ENCODE results near the gene CITED2. TPM values are rescaled to one million over a fixed set of nuclear protein-coding genes. Genes with fewer than 3 reads are reported as not detected.

Gene CITED2
- total RNA-seq, 3 donors from 2014 or later = 35.3 to 61.8 (median 54.1) TPM

GRCh38 chr6:139375226-139376016, 973 bp upstream of the CITED2 start:
- peak; percentile 73 for DNase-seq
- Mint-ChIP-seq H3K27me3 (ENCODE audit: low read depth) (no peaks in the 10 kb centered on the region), H3K4me1 (ENCODE audit: low read depth) (peaks cover 36% of the 10 kb centered on the region), H3K9me3 (no peaks in the 10 kb centered on the region), H3K4me3 (peak overlapping the region; percentile 97), H3K36me3 (ENCODE audit: insufficient read depth) (peaks cover 9% of the 10 kb centered on the region)
- peak; percentile 59 to 63 for ATAC-seq

DNA sequence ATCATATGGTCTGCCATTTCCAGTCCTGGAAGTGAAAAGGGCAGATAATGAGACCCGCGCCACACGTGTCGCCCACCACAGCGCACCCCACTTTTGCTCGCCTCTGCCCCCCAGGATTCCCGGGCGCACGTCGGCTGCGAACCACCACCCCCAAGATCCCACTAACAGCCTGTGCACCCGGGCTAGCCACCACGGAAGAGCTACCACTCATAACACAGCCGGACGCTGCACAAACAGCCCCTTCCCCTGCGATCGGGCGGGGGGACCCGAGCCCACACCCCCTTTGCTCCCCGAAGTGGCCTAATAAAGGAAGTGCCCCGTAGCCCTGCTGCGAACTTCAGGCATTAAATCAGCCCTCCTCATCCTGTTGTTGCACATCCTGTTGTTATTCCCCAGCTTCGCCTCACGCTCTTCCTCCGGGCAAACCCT, 506 bp downstream of the CITED2 start:
- no peaks in the 10 kb centered on the region for H3K27me3 Mint-ChIP-seq (ENCODE audit: low read depth)
- H3K4me3 Mint-ChIP-seq = peak overlapping the region; percentile 97
- ATAC-seq = no peak
- no peak for DNase-seq
- no peaks in the 10 kb centered on the region for H3K9me3 Mint-ChIP-seq
- peaks cover 47% of the 10 kb centered on the region for H3K4me1 Mint-ChIP-seq (ENCODE audit: low read depth)
- peaks cover 9% of the 10 kb centered on the region for H3K36me3 Mint-ChIP-seq (ENCODE audit: insufficient read depth)

DNA sequence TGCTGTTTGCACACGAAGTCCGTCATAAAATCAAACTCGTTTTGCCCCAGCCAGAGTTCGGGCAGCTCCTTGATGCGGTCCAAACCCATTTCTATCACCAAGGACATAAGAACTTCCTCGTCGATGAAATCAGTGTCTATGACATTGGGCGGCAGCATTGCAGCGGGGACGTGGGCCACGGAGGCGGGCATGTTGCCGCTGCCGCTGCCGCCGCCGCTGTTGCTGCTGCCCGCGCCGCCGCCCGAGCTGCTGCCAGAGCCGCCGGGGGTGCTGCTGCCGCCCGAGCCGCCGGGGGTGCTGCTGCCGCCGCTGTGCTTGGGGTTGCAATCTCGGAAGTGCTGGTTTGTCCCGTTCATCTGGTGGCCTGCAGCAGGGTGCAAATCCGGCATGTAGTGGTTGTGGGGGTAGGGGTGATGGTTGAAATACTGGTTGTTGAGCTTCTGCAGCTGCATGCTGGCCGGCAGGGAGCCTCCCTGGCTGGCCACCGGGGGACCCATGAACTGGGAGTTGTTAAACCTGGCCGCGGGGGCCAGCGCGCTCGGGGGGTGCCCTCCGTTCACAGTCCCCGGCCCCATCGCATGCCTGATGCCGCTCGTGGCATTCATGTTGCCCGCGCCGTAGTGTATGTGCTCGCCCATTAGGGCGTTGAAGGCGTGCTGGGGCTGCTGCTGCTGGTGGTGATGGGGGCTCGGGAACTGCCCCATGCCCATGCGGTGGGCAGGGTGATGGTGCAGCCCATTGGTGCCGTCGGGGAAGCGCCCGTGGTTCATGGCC, 1.1 kb downstream of the CITED2 start:
- Mint-ChIP-seq H3K36me3 (ENCODE audit: insufficient read depth) (peaks cover 9% of the 10 kb centered on the region), H3K4me3 (peak overlapping the region; percentile 97), H3K9me3 (no peaks in the 10 kb centered on the region), H3K27me3 (ENCODE audit: low read depth) (no peaks in the 10 kb centered on the region), H3K4me1 (ENCODE audit: low read depth) (peaks cover 50% of the 10 kb centered on the region)
- DNase-seq (peak; percentile 67), ATAC-seq (peak; percentile 13 to 15)

- ATAC-seq (no peak), DNase-seq (no peak)
- Mint-ChIP-seq H3K4me1 (ENCODE audit: low read depth) (peaks cover 57% of the 10 kb centered on the region), H3K36me3 (ENCODE audit: insufficient read depth) (peaks cover 9% of the 10 kb centered on the region), H3K9me3 (no peaks in the 10 kb centered on the region), H3K27me3 (ENCODE audit: low read depth) (no peaks in the 10 kb centered on the region), H3K4me3 (peak overlapping the region; percentile 97)
Observed at GRCh38 chr6:139372326-139373153, 1.9 kb downstream of the CITED2 start.

GRCh38 chr6:139371421-139372203, 2.8 kb downstream of the CITED2 start:
- Mint-ChIP-seq H3K4me1 (ENCODE audit: low read depth) (peaks cover 57% of the 10 kb centered on the region), H3K27me3 (ENCODE audit: low read depth) (no peaks in the 10 kb centered on the region)
- ATAC-seq = no peak

GRCh38 chr6:139370999-139371345, 3.5 kb downstream of the CITED2 start:
- H3K36me3 Mint-ChIP-seq (ENCODE audit: insufficient read depth) = peaks cover 9% of the 10 kb centered on the region
- ATAC-seq = no peak
- H3K4me3 Mint-ChIP-seq = peak overlapping the region; percentile 97
- no peaks in the 10 kb centered on the region for H3K9me3 Mint-ChIP-seq
- H3K4me1 Mint-ChIP-seq (ENCODE audit: low read depth) = peaks cover 51% of the 10 kb centered on the region
- no peak for DNase-seq
- no peaks in the 10 kb centered on the region for H3K27me3 Mint-ChIP-seq (ENCODE audit: low read depth)

More at GRCh38 chr6:139371421-139372203, 2.8 kb downstream of the CITED2 start:
- peaks cover 9% of the 10 kb centered on the region for H3K36me3 Mint-ChIP-seq (ENCODE audit: insufficient read depth)
- no peak for DNase-seq
- no peaks in the 10 kb centered on the region for H3K9me3 Mint-ChIP-seq
- H3K4me3 Mint-ChIP-seq = peak overlapping the region; percentile 97

GRCh38 chr6:139370283-139370998, 4.0 kb downstream of the CITED2 start:
- H3K4me3 Mint-ChIP-seq = peak overlapping the region; percentile 52

DNA sequence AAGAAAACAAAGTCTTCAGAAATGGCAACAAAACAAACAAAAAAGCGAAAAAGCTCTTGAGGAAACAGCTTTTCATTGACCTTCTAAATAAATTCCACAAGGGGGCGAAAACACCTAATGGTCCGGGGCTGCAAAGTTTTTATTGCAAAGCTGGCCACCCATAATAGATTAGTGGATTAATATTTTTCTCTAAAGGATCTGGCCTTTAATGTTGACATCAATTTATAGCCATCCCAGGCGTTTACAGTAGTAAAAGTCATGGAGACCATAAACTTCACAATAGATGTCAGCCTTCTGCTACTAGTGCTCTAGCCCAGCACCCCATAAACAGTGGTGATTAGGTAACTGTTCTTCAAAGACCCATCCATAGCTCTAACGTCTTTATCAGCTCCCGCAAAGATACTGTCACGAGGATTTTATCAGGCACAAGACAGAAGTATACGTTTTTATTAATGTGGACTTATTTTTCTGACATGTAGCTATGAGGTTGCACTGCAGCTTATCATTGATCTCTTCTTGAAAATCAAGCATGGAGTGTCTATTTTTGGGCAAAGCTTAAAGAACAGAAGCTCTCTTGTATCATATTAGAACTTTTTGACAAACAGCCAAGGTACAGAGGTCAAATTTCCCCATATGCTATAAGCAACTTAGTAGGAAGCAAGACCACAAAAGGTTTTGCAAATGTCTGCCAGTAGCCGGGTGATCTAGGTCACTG, 4.7 kb downstream of the CITED2 start:
- peaks cover 44% of the 10 kb centered on the region for H3K4me1 Mint-ChIP-seq (ENCODE audit: low read depth)
- DNase-seq = no peak
- H3K4me3 Mint-ChIP-seq = peak overlapping the region; percentile 52
- H3K9me3 Mint-ChIP-seq = no peaks in the 10 kb centered on the region
- H3K36me3 Mint-ChIP-seq (ENCODE audit: insufficient read depth) = peaks cover 9% of the 10 kb centered on the region
- ATAC-seq = no peak
- H3K27me3 Mint-ChIP-seq (ENCODE audit: low read depth) = no peaks in the 10 kb centered on the region

More at GRCh38 chr6:139370283-139370998, 4.0 kb downstream of the CITED2 start:
- DNase-seq = no peak
- Mint-ChIP-seq H3K9me3 (no peaks in the 10 kb centered on the region), H3K36me3 (ENCODE audit: insufficient read depth) (peaks cover 9% of the 10 kb centered on the region), H3K27me3 (ENCODE audit: low read depth) (no peaks in the 10 kb centered on the region), H3K4me1 (ENCODE audit: low read depth) (peaks cover 46% of the 10 kb centered on the region)
- ATAC-seq = no peak

GRCh38 chr6:139369068-139369467, 5.4 kb downstream of the CITED2 start:
- DNase-seq = no peak
- no peak for ATAC-seq
- Mint-ChIP-seq H3K36me3 (ENCODE audit: insufficient read depth) (peaks cover 5% of the 10 kb centered on the region), H3K4me3 (no peak overlapping the region), H3K9me3 (no peaks in the 10 kb centered on the region), H3K27me3 (ENCODE audit: low read depth) (no peaks in the 10 kb centered on the region), H3K4me1 (ENCODE audit: low read depth) (peaks cover 46% of the 10 kb centered on the region)

- Mint-ChIP-seq H3K4me3 (no peak overlapping the region), H3K4me1 (ENCODE audit: low read depth) (peaks cover 49% of the 10 kb centered on the region), H3K27me3 (ENCODE audit: low read depth) (no peaks in the 10 kb centered on the region), H3K36me3 (ENCODE audit: insufficient read depth) (peaks cover 5% of the 10 kb centered on the region), H3K9me3 (no peaks in the 10 kb centered on the region)
- no peak for ATAC-seq
- DNase-seq = no peak
Observed at GRCh38 chr6:139368661-139369060, 5.8 kb downstream of the CITED2 start.

GRCh38 chr6:139367810-139368351, 6.6 kb downstream of the CITED2 start:
- Mint-ChIP-seq H3K4me1 (ENCODE audit: low read depth) (peaks cover 54% of the 10 kb centered on the region), H3K36me3 (ENCODE audit: insufficient read depth) (peaks cover 5% of the 10 kb centered on the region), H3K4me3 (no peak overlapping the region), H3K27me3 (ENCODE audit: low read depth) (no peaks in the 10 kb centered on the region), H3K9me3 (no peaks in the 10 kb centered on the region)
- DNase-seq (no peak), ATAC-seq (no peak)

- no peaks in the 10 kb centered on the region for H3K9me3 Mint-ChIP-seq
- H3K27me3 Mint-ChIP-seq (ENCODE audit: low read depth) = no peaks in the 10 kb centered on the region
- no peak overlapping the region for H3K4me3 Mint-ChIP-seq
- peaks cover 40% of the 10 kb centered on the region for H3K4me1 Mint-ChIP-seq (ENCODE audit: low read depth)
- ATAC-seq = no peak
- H3K36me3 Mint-ChIP-seq (ENCODE audit: insufficient read depth) = no peaks in the 10 kb centered on the region
- no peak for DNase-seq
Observed at GRCh38 chr6:139364982-139365379, 9.5 kb downstream of the CITED2 start.

All from activated T-cell treated with anti-CD3 and anti-CD28 coated beads, Interleukin-2, amount 50 U/mL, for 4 hours (primary cell).